Activated T-cell treated with anti-CD3 and anti-CD28 coated beads for 24 hours (primary cell): ENCODE measurements around the gene C16orf54.
"Not testable (repeated sequence)": the region's sequence is repeated elsewhere in the genome, so short reads cannot be mapped to it uniquely, and the experiment has no call there.

Experiments used
- DNase-seq: peaks from one replicate; pipeline ENCODE4 v3.0.0-alpha.2; 2020; ENCODE audit warnings: low read depth

C16orf54 gene

GRCh38 chr16:29767062-29767461 is 21.3 kb upstream of the C16orf54 start:
- no peak for DNase-seq

GRCh38 chr16:29766571-29766970 is 20.8 kb upstream of the C16orf54 start:
- DNase-seq: no peak

GRCh38 chr16:29765167-29766032 is 19.6 kb upstream of the C16orf54 start:
- DNase-seq: no peak

- DNase-seq: no peak
Observed at GRCh38 chr16:29763326-29763725, 17.5 kb upstream of the C16orf54 start.

- no peak for DNase-seq
Observed at GRCh38 chr16:29761882-29762281, 16.1 kb upstream of the C16orf54 start.

- not testable (repeated sequence) for DNase-seq
Observed at GRCh38 chr16:29761280-29761651, 15.5 kb upstream of the C16orf54 start.

- no peak for DNase-seq
Observed at GRCh38 chr16:29760567-29761279, 14.9 kb upstream of the C16orf54 start.

GRCh38 chr16:29757950-29758466 is 12.2 kb upstream of the C16orf54 start:
- no peak for DNase-seq

GRCh38 chr16:29757086-29757485 is 11.3 kb upstream of the C16orf54 start:
- not testable (repeated sequence) for DNase-seq

- DNase-seq: no peak
Observed at GRCh38 chr16:29756654-29757053, 10.9 kb upstream of the C16orf54 start.

GRCh38 chr16:29753516-29753915 is 7.7 kb upstream of the C16orf54 start:
- DNase-seq: no peak

GRCh38 chr16:29748760-29749149 is 3.0 kb upstream of the C16orf54 start:
- DNase-seq: not testable (repeated sequence)

GRCh38 chr16:29747947-29748759 is 2.4 kb upstream of the C16orf54 start:
- DNase-seq: no peak

- not testable (repeated sequence) for DNase-seq
Observed at GRCh38 chr16:29746518-29746917, 728 bp upstream of the C16orf54 start.

GRCh38 chr16:29745121-29745852 is 503 bp downstream of the C16orf54 start:
- DNase-seq: no peak

GRCh38 chr16:29744541-29745101 is 1.2 kb downstream of the C16orf54 start:
- DNase-seq: no peak

- DNase-seq: no peak
Observed at GRCh38 chr16:29743827-29744531, 1.8 kb downstream of the C16orf54 start.

GRCh38 chr16:29743475-29743826 is 2.3 kb downstream of the C16orf54 start:
- DNase-seq: no peak

GRCh38 chr16:29742683-29743275 is 3.0 kb downstream of the C16orf54 start:
- no peak for DNase-seq

GRCh38 chr16:29740630-29741015 is 5.2 kb downstream of the C16orf54 start:
- not testable (repeated sequence) for DNase-seq
